Esophagus muscularis mucosa (tissue), 3 donors: ENCODE data around the gene DNHD1.

Experiments used
- POLR2A ChIP-seq: fragments of 450-650 bp; IDR thresholded peaks from one replicate; pipeline ENCODE4 v1.6.1; 2017; ENCODE audit warnings: antibody characterized with exemption, moderate library complexity, mild to moderate bottlenecking, low read depth
- POLR2AphosphoS5 ChIP-seq, 2 donors: sonication (generic); formaldehyde crosslinking; IDR thresholded peaks; one replicate each; pipeline ENCODE4 v1.6.1; 2017; ENCODE audit warnings: antibody characterized with exemption in 2 of 2
- TF ChIP-seq, protein P1 (sequence below), 3 experiments: fragments of 200-600 bp in 2 of 3; fragments of 450-650 bp in 1 of 3; sonication (generic) in 2 of 3; IDR thresholded peaks; one replicate each; pipeline ENCODE4 v1.5.1; 2017 to 2019; ENCODE audit warnings: antibody characterized with exemption in 3 of 3, mild to moderate bottlenecking in 2 of 3, moderate library complexity in 1 of 3

DNA sequence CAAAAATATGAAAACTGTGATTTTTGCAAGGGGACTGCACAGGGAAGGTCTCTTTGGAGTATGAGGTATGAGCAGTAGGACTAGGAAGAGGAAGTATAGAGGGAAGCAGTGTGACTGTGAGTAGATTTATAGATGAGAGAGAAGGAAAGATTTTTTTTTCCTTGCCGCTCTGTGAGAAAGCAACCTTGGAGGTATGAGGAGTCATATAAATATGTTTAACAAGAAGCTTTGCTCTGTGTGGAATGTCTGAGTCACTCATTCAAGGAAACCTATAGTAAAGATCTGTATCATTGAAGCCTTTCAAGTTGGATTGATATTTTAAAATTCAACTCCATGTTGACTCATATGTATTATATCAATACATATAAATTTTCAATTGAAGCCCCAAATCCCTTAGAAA lies 26.2 kb downstream of the DNHD1 start:
- TF ChIP-seq, protein P1, sequence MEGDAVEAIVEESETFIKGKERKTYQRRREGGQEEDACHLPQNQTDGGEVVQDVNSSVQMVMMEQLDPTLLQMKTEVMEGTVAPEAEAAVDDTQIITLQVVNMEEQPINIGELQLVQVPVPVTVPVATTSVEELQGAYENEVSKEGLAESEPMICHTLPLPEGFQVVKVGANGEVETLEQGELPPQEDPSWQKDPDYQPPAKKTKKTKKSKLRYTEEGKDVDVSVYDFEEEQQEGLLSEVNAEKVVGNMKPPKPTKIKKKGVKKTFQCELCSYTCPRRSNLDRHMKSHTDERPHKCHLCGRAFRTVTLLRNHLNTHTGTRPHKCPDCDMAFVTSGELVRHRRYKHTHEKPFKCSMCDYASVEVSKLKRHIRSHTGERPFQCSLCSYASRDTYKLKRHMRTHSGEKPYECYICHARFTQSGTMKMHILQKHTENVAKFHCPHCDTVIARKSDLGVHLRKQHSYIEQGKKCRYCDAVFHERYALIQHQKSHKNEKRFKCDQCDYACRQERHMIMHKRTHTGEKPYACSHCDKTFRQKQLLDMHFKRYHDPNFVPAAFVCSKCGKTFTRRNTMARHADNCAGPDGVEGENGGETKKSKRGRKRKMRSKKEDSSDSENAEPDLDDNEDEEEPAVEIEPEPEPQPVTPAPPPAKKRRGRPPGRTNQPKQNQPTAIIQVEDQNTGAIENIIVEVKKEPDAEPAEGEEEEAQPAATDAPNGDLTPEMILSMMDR (IDR thresholded peaks at IDR 0.05) = no peak
- TF ChIP-seq POLR2AphosphoS5 (IDR thresholded peaks at IDR 0.05) (no peak), POLR2A (no peak)
